ENCODE data around the gene EXOC6B.

Gene EXOC6B

GRCh38 chr2:72789241-72789640, 36.6 kb downstream of the EXOC6B start:
- no peak for DNase-seq (ENCODE audit: low spot score)

GRCh38 chr2:72788756-72789155, 37.1 kb downstream of the EXOC6B start:
- peak; percentile 87 for DNase-seq (ENCODE audit: low spot score)

GRCh38 chr2:72785517-72785916, 40.3 kb downstream of the EXOC6B start:
- no peak for DNase-seq (ENCODE audit: low spot score)

- no peak for DNase-seq (ENCODE audit: low spot score)
Measured at GRCh38 chr2:72782520-72782919, 43.3 kb downstream of the EXOC6B start.

- no peak for DNase-seq (ENCODE audit: low spot score)
Measured at GRCh38 chr2:72781480-72781879, 44.4 kb downstream of the EXOC6B start.

- no peak for DNase-seq (ENCODE audit: low spot score)
Measured at GRCh38 chr2:72780477-72780876, 45.4 kb downstream of the EXOC6B start.

GRCh38 chr2:72779495-72779894, 46.3 kb downstream of the EXOC6B start:
- DNase-seq (ENCODE audit: low spot score) = no peak

GRCh38 chr2:72778410-72778809, 47.4 kb downstream of the EXOC6B start:
- DNase-seq (ENCODE audit: low spot score) = peak; percentile 47

GRCh38 chr2:72770879-72771461, 54.9 kb downstream of the EXOC6B start:
- peak; percentile 79 for DNase-seq (ENCODE audit: low spot score)

- DNase-seq (ENCODE audit: low spot score) = peak; percentile 10
Measured at GRCh38 chr2:72765997-72766609, 59.7 kb downstream of the EXOC6B start.

- DNase-seq (ENCODE audit: low spot score) = no peak
Measured at GRCh38 chr2:72762276-72762675, 63.6 kb downstream of the EXOC6B start.

GRCh38 chr2:72759755-72760154, 66.1 kb downstream of the EXOC6B start:
- DNase-seq (ENCODE audit: low spot score) = no peak

GRCh38 chr2:72757177-72757775, 68.6 kb downstream of the EXOC6B start:
- DNase-seq (ENCODE audit: low spot score) = no peak

- peak; percentile 46 for DNase-seq (ENCODE audit: low spot score)
Measured at GRCh38 chr2:72755647-72756423, 70.0 kb downstream of the EXOC6B start.

GRCh38 chr2:72754628-72755320, 71.1 kb downstream of the EXOC6B start:
- DNase-seq (ENCODE audit: low spot score) = no peak

GRCh38 chr2:72750977-72751639, 74.7 kb downstream of the EXOC6B start:
- no peak for DNase-seq (ENCODE audit: low spot score)

GRCh38 chr2:72750466-72750865, 75.4 kb downstream of the EXOC6B start:
- DNase-seq (ENCODE audit: low spot score) = no peak

- DNase-seq (ENCODE audit: low spot score) = no peak
Measured at GRCh38 chr2:72747344-72747743, 78.5 kb downstream of the EXOC6B start.

GRCh38 chr2:72745679-72746368, 80.0 kb downstream of the EXOC6B start:
- peak; percentile 51 for DNase-seq (ENCODE audit: low spot score)

- peak; percentile 11 for DNase-seq (ENCODE audit: low spot score)
Measured at GRCh38 chr2:72744049-72744448, 81.8 kb downstream of the EXOC6B start.

GRCh38 chr2:72743481-72743880, 82.4 kb downstream of the EXOC6B start:
- no peak for DNase-seq (ENCODE audit: low spot score)
